Measurements from ENCODE around the gene SPTB.

SPTB gene

DNA sequence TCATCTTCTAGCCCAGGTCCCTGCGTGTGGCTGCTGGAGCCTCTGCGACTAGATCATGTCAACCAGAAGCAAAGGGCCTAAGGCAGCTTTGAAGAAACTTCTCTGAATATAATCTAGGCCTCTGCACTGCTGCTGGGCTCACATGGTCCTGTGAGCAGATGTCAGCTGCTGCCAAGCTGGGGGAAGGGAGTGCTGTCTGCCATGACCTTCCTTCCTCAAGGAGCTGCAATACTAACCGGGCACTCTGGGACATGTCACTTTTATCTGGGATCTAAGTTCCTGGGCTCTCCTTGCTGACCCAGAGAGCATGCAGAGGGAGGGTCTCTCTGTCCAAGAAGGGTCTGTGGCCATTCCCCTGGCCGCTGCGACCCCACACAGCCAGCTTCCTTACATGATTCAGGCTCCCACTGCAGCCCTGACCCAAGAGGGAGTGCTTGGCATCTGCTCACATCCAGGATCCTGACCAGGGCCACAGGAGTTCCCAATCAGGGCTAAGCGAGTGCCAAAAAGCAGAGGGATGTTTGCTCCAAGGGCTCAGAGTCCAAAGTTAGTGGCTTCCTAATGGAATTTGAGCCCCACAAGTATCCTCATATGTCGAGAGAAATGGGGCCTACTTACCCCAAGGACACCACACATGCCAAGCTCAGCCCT, 101.5 kb downstream of the SPTB start:
- no peaks in the 10 kb centered on the region for H3K36me3 ChIP-seq
- no peaks in the 10 kb centered on the region for H3K4me1 ChIP-seq
- no peak overlapping the region for H3K4me3 ChIP-seq (ENCODE audit: low read depth, low read length)
- DNase-seq, result no peak
- no peaks in the 10 kb centered on the region for H3K27me3 ChIP-seq
- TF ChIP-seq, protein P1, sequence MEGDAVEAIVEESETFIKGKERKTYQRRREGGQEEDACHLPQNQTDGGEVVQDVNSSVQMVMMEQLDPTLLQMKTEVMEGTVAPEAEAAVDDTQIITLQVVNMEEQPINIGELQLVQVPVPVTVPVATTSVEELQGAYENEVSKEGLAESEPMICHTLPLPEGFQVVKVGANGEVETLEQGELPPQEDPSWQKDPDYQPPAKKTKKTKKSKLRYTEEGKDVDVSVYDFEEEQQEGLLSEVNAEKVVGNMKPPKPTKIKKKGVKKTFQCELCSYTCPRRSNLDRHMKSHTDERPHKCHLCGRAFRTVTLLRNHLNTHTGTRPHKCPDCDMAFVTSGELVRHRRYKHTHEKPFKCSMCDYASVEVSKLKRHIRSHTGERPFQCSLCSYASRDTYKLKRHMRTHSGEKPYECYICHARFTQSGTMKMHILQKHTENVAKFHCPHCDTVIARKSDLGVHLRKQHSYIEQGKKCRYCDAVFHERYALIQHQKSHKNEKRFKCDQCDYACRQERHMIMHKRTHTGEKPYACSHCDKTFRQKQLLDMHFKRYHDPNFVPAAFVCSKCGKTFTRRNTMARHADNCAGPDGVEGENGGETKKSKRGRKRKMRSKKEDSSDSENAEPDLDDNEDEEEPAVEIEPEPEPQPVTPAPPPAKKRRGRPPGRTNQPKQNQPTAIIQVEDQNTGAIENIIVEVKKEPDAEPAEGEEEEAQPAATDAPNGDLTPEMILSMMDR (IDR thresholded peaks at IDR 0.05; ENCODE audit: low read depth, low read length), result no peak
- no peaks in the 10 kb centered on the region; the same call in none of the 2 replicates for H3K9me3 ChIP-seq

DNA sequence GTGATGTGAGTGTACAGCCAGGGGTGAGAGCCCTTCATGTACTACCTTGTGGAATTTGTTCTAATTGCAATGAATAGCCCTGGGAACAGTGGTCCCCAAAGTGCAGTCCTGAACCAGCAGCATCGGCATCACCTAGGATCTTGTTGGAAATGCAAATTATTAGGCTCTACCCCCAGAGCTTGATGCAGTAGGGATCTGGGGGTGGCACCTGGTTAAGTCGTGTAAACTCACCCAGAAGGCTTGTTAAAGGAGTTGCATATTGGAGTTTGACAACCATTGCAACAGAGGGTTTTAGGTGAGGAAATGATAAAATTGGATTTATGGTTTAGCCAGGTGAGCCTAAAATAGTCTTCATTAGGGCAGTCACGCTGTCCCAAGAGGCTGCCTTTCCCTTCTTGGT, 102.2 kb downstream of the SPTB start:
- Histone ChIP-seq H3K36me3 (no peaks in the 10 kb centered on the region), H3K4me3 (ENCODE audit: low read depth, low read length) (no peak overlapping the region), H3K9me3 (no peaks in the 10 kb centered on the region; the same call in none of the 2 replicates), H3K27me3 (no peaks in the 10 kb centered on the region), H3K4me1 (no peaks in the 10 kb centered on the region)
- TF ChIP-seq, protein P1 (IDR thresholded peaks at IDR 0.05; ENCODE audit: low read depth, low read length), result no peak
- DNase-seq, result no peak

DNA sequence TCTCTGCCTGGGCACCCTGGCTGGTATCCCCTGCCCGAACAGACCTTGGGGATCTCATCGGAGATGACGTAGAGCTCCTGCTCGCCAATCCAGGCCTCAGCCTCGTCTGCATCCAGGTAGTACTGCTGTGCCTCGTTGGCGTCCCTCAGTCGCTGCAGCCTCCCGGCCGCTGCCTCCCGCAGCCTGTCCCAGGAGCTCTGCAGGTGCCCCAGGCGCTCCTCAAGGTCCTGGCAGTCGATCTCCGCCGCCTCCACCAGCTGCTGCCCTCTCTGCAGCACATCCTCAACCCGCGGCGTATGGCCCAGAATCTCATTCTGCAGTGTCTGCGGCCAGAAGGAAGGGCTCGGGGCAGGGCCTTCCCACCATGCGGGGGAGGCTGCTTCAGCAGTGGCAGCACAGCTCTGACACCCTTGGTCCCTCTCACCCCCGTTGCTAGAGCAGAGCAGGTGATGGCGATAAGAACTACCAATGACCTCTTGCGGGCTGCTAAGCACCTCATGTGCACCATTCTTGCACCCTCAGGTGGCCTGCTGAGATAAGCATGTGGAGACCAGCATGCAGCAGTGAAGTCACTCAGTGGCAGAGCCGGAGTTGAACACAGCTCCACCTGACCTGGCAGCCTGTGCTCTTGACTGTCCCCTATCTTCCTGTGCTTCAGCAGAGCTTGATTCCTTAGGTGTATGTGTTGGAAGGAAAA, 104.5 kb downstream of the SPTB start:
- DNase-seq, result no peak
- H3K4me3 ChIP-seq (ENCODE audit: low read depth, low read length), result no peak overlapping the region
- no peaks in the 10 kb centered on the region for H3K27me3 ChIP-seq
- H3K4me1 ChIP-seq, result no peaks in the 10 kb centered on the region
- TF ChIP-seq, protein P1 (IDR thresholded peaks at IDR 0.05; ENCODE audit: low read depth, low read length), result no peak
- H3K9me3 ChIP-seq, result no peaks in the 10 kb centered on the region; the same call in none of the 2 replicates
- H3K36me3 ChIP-seq, result no peaks in the 10 kb centered on the region

DNA sequence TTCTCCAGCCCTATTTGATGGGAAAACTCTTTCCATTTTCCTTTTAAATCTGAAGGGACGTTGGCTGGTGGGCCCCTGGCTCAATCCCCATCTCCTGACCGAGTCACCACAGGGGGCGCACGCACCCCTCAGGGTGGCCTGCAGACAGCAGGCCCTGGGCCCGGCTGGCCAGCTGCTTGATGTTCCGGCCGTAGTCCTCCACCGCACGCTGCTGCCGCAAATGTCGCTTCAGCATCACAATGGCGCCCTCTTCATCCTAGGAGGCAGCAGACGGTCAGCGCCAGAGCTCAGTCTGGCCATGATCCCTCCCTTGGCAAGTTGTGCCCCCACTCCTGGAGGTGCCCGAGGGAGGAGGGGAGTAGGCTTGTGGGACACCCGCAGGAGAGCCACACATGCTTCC, 105.4 kb downstream of the SPTB start:
- Histone ChIP-seq H3K4me1 (no peaks in the 10 kb centered on the region), H3K27me3 (no peaks in the 10 kb centered on the region), H3K36me3 (no peaks in the 10 kb centered on the region), H3K4me3 (ENCODE audit: low read depth, low read length) (no peak overlapping the region), H3K9me3 (no peaks in the 10 kb centered on the region; the same call in none of the 2 replicates)
- TF ChIP-seq, protein P1 (IDR thresholded peaks at IDR 0.05; ENCODE audit: low read depth, low read length), result no peak
- DNase-seq, result no peak

DNA sequence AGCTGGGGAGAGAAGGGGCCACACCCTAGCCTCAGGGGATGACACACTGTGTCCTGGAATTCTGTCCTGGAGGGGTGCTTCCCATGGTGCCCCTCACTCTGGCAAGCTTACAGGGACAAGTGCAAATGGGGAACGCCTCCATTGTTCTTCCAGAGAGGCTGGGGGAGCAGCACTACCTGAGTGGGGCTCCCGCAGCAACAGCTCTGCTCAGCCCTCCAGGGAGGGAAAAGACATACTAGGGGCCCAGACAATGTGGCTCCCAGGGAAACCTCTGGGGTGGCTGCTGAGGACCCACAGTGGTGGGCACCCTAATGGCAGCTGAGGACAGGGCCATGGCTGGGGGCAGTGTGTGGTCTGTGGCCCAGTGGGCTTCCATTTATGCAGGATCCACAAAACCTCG, 106.1 kb downstream of the SPTB start:
- no peak overlapping the region for H3K4me3 ChIP-seq (ENCODE audit: low read depth, low read length)
- H3K4me1 ChIP-seq, result no peaks in the 10 kb centered on the region
- H3K27me3 ChIP-seq, result no peaks in the 10 kb centered on the region
- TF ChIP-seq, protein P1 (IDR thresholded peaks at IDR 0.05; ENCODE audit: low read depth, low read length), result no peak
- H3K9me3 ChIP-seq, result no peaks in the 10 kb centered on the region; the same call in none of the 2 replicates
- no peak for DNase-seq
- H3K36me3 ChIP-seq, result no peaks in the 10 kb centered on the region

DNA sequence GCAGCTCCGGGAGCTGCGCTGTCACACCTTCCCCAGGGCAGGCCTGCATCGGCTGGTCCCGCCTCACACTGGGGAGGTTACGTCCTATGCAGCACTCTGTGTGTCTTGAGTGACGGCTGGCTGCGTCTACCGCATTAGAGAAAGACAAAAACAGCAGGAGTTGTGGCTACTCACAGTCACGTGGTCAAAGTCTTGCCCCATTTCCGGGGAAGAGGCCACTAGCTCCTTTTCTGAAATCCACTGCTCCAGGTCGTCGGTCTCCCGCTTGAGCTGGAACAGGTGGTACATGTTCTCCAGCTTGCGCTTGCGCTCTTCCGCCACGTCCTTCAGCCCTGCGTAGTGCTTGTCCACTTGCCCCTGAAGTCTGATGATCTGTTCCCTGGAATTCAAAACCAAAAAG, 106.7 kb downstream of the SPTB start:
- TF ChIP-seq, protein P1 (IDR thresholded peaks at IDR 0.05; ENCODE audit: low read depth, low read length), result no peak
- no peaks in the 10 kb centered on the region for H3K36me3 ChIP-seq
- H3K4me1 ChIP-seq, result no peaks in the 10 kb centered on the region
- H3K4me3 ChIP-seq (ENCODE audit: low read depth, low read length), result no peak overlapping the region
- no peaks in the 10 kb centered on the region; the same call in none of the 2 replicates for H3K9me3 ChIP-seq
- H3K27me3 ChIP-seq, result no peaks in the 10 kb centered on the region
- DNase-seq, result no peak

Measured in BE2C (cell line).